BJ (cell line): ENCODE results near the gene ZNF569. TPM values are rescaled to one million over a fixed set of nuclear protein-coding genes. Genes with fewer than 3 reads are reported as not detected.
"Not testable (repeated sequence)": the region's sequence is repeated elsewhere in the genome, so short reads cannot be mapped to it uniquely, and the experiment has no call there.

Experiments used
- CTCF ChIA-PET: fragments of 350-600 bp; formaldehyde crosslinking; extraction: SDS; loops from one replicate; lab custom pipeline; 2021; ENCODE audit warnings: antibody characterized with exemption, inconsistent platforms; lab: Yijun Ruan, JAX
- POLR2A ChIA-PET: fragments of 300-600 bp; sonication (Branson Sonifier 250); formaldehyde crosslinking; extraction: SDS; loops from one replicate; lab custom pipeline; 2021; ENCODE audit warnings: antibody characterized with exemption; lab: Charles Lee
- DNase-seq: peaks from one replicate; pipeline ENCODE4 v3.0.0-alpha.2; 2011; ENCODE audit warnings: low read depth
- H3K27me3 ChIP-seq: 2 replicates; pipeline ENCODE4 v1.6.0; 2011; ENCODE audit warnings: low read length; ENCODE audit not compliant: control insufficient read depth, insufficient read depth
- H3K36me3 ChIP-seq: 2 replicates; pipeline ENCODE4 v1.5.1; 2011; ENCODE audit warnings: low read length; ENCODE audit not compliant: control insufficient read depth, insufficient read depth
- H3K4me3 ChIP-seq: 2 replicates; pipeline ENCODE4 v1.5.1; 2011; ENCODE audit warnings: low read depth, mild to moderate bottlenecking, control low read depth, low read length
- polyA plus RNA-seq: library from polyadenylated mRNA; depleted of rRNA; stranded (reverse); fragments of >200 nt; gene quantifications from 2 replicates; pipeline ENCODE4 v1.2.3, GENCODE V29; 2011
- TF ChIP-seq, protein P1 (sequence below): IDR thresholded peaks from 2 replicates; pipeline ENCODE4 v1.5.1; 2011; ENCODE audit warnings: low read depth, mild to moderate bottlenecking, control low read depth, inconsistent platforms, low read length, moderate library complexity; ENCODE audit not compliant: insufficient read depth

The ZNF569 gene
- polyA plus RNA-seq, 1 experiment, result 2.1 TPM

DNA sequence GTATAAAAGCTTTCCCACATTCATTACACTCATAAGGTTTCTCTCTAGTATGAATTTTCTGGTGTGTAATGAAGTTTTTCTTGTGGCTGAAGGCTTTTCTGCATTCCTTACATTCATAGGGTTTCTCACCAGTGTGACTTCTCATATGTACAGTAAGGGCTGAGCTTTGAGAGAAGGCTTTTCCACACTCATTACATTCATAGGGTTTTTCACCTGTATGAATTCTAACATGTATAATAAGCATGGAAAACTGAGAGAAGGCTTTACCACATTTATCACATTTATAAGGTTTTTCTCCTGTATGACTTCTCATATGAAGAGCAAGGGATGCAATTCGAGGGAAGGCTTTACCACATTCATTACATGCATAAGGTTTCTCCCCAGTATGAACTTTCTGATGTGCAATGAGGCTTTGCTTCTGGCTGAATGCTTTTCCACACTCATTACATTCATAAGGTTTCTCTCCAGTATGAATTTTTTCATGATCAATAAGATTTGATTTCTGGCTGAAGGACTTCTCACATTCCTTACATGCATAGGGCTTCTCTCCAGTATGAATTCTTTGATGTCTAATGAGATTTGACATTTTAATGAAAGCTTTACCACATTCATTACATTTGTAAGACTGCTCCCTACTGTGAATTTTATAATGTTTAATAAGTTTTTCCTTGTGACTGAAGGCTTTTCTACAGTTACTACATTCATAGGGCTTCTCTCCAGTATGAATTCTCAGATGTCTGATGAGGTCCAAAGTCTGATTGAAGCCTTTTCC, 53.7 kb downstream of the ZNF569 start:
- ChIA-PET POLR2A (no interaction called here), CTCF (no interaction called here)
- no peak overlapping the region for H3K4me3 ChIP-seq
- TF ChIP-seq, protein P1, sequence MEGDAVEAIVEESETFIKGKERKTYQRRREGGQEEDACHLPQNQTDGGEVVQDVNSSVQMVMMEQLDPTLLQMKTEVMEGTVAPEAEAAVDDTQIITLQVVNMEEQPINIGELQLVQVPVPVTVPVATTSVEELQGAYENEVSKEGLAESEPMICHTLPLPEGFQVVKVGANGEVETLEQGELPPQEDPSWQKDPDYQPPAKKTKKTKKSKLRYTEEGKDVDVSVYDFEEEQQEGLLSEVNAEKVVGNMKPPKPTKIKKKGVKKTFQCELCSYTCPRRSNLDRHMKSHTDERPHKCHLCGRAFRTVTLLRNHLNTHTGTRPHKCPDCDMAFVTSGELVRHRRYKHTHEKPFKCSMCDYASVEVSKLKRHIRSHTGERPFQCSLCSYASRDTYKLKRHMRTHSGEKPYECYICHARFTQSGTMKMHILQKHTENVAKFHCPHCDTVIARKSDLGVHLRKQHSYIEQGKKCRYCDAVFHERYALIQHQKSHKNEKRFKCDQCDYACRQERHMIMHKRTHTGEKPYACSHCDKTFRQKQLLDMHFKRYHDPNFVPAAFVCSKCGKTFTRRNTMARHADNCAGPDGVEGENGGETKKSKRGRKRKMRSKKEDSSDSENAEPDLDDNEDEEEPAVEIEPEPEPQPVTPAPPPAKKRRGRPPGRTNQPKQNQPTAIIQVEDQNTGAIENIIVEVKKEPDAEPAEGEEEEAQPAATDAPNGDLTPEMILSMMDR, result no peak
- H3K27me3 ChIP-seq, result no peaks in the 10 kb centered on the region
- H3K36me3 ChIP-seq, result no peaks in the 10 kb centered on the region
- DNase-seq, result no peak

DNA sequence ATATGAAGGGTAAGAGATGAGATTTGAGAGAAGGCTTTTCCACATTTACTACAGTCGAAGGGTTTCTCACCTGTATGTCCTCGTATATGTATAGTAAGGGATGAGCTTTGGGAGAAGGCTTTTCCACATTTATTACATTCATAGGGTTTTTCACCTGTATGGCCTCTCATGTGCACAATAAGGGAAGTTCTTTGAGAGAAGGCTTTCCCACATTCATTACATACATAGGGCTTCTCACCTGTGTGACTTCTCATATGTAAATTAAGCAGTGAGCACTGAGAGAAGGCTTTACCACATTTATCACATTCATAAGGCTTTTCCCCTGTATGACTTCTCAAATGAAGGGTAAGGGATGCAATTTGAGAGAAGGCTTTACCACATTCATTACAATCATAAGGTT, 54.5 kb downstream of the ZNF569 start:
- Histone ChIP-seq H3K36me3 (no peaks in the 10 kb centered on the region), H3K27me3 (no peaks in the 10 kb centered on the region), H3K4me3 (no peak overlapping the region)
- ChIA-PET POLR2A (no interaction called here), CTCF (no interaction called here)
- DNase-seq, result no peak
- TF ChIP-seq, protein P1, result no peak

DNA sequence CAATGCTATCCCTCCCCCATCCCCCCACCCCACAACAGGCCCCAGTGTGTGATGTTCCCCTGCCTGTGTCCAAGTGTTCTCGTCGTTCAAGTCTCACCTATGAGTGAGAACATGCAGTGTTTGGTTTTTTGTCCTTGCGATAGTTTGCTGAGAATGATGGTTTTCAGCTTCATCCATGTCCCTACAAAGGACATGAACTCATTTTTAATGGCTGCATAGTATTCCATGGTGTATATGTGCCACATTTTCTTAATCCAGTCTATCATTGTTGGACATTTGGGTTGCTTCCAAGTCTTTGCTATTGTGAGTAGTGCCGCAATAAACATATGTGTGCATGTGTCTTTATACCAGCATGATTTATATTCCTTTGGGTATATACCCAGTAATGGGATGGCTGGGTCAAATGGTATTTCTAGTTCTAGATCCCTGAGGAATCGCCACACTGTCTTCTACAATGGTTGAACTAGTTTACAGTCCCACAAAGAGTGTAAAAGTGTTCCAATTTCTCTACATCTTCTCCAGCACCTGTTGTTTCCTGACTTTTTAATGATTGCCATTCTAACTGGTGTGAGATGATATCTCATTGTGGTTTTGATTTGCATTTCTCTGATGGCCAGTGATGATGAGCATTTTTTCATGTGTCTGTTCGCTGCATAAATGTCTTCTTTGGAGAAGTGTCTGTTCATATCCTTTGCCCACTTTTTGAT, 61.0 kb downstream of the ZNF569 start:
- CTCF ChIA-PET, POLR2A ChIA-PET, H3K27me3 ChIP-seq, H3K36me3 ChIP-seq, DNase-seq, H3K4me3 ChIP-seq: not testable (repeated sequence)

DNA sequence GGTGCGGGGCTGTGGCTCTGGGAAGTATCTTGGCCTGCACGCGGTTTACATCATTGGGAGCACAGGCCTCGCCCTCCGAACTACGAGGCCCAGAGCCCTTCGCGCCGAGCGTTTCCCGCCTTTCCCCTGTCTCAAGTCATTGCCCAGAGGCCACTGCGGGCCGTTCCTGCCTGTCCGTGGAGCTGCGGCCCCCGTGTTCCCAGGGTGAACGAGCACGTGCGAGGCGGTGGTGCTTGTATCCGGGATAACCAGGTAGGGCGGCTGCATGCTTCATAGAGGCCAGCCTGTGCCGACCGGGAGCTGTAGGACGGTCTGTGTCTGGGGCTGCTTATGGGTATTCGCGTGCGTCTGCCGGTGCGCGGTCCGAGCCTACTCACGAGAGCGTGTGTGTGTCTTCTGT, 63.8 kb downstream of the ZNF569 start:
- Histone ChIP-seq H3K4me3 (no peak overlapping the region), H3K36me3 (no peaks in the 10 kb centered on the region), H3K27me3 (no peaks in the 10 kb centered on the region)
- POLR2A ChIA-PET, result no interaction called here
- CTCF ChIA-PET, result no interaction called here
- no peak for DNase-seq
- TF ChIP-seq, protein P1, result no peak

DNA sequence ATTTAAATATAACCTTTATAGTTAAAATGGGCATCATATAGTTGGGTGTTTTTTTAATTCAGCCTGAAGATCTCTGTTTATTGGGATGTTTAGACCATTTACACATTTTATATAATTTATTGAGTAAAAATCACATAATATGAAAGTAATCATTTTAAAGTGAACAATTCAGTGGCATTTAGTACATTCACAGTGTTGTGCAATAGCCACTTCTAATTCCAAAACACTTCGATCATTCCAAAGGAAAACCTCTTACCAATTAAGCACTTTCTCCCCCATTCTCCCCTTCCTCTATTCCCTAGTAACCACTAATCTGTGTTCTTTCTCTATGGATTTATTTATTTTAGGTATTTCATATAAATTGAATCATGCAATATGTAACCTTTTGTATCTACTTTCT, 66.2 kb downstream of the ZNF569 start:
- H3K27me3 ChIP-seq, result no peaks in the 10 kb centered on the region
- H3K4me3 ChIP-seq, result no peak overlapping the region
- no peaks in the 10 kb centered on the region for H3K36me3 ChIP-seq
- TF ChIP-seq, protein P1, result no peak
- POLR2A ChIA-PET, result no interaction called here
- CTCF ChIA-PET, result no interaction called here
- no peak for DNase-seq

DNA sequence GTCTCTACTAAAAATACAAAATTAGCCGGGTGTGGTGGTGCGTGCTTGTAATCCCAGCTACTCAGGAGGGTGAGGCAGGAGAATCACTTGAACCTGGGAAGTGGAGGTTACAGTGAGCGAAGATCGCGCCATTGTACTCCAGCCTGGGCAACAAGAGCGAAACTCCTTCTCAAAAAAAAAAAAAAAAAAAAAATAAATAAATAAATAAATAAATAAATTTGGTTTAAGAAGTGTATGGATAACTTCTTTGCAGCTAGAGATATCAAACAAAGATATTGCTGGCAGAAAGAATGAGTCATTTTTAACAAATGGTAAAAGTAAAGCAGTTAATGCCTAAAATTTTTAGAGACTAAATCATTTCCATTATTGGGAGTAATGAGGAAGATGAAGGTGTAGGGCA, 75.8 kb downstream of the ZNF569 start:
- CTCF ChIA-PET, POLR2A ChIA-PET: not testable (repeated sequence)

More for the DNA sequence above, 75.8 kb downstream of the ZNF569 start:
- H3K4me3 ChIP-seq, H3K36me3 ChIP-seq, H3K27me3 ChIP-seq, DNase-seq: not testable (repeated sequence)
